ENCODE results near the gene DIP2B. TPM values are rescaled to one million over a fixed set of nuclear protein-coding genes. Genes with fewer than 3 reads are reported as not detected.

Gene DIP2B
- polyA plus RNA-seq, 1 donor from 2014 or later = 44.0 TPM

DNA sequence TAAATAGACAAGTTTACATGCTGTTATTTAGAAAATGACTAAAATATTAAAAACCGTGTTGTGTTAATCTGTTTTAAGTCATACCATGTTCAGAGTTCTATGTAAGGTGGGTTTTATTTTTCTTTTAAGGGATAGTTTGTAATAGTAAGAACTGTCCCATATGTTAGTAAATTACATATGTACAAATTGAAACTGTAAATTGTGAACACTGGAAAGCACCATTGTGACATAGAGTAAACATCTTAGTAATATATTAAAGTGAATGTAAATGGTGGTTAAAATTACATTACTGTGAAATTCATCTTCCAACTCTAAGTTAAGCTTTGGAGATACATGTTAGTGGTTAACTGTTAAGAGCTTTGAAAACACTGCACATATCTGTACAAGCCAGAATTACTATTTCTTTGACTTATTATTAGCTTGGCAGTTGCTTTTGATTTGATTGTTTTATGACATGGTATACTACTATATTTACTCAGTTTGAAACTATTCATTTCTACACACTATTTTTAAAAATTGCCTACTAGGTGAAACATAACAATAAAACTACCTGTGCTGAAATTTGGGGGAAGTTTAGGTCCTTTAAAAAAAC, 27.4 kb upstream of the DIP2B start:
- Histone ChIP-seq H3K27me3 (ENCODE audit: insufficient read depth, low read depth, low read length) (no peaks in the 10 kb centered on the region), H3K27ac (ENCODE audit: low read length) (no peak overlapping the region), H3K4me3 (ENCODE audit: low read length) (no peak overlapping the region), H3K9ac (ENCODE audit: low read length) (no peak overlapping the region), H4K20me1 (ENCODE audit: insufficient read depth) (no peaks in the 10 kb centered on the region), H2AFZ (ENCODE audit: low read depth, low read length) (no peak overlapping the region), H3K36me3 (ENCODE audit: insufficient read depth, low read length) (no peaks in the 10 kb centered on the region), H3K4me2 (ENCODE audit: low read length) (no peak overlapping the region), H3K79me2 (replicated peaks; ENCODE audit: insufficient read depth, low read length) (no peaks in the 10 kb centered on the region), H3K9me2 (ENCODE audit: insufficient read depth, low read length) (no peaks in the 10 kb centered on the region), H3K9me3 (ENCODE audit: low read length) (no peaks in the 10 kb centered on the region), H3F3A (ENCODE audit: insufficient read depth, low read length, poor library complexity, severe bottlenecking) (no peaks in the 10 kb centered on the region)
- no peak for TF ChIP-seq REST (IDR thresholded peaks at IDR 0.05; ENCODE audit: borderline replicate concordance)
- TF ChIP-seq CTCF (IDR thresholded peaks at IDR 0.05; ENCODE audit: poor library complexity, severe bottlenecking) = no peak
- no peak for TF ChIP-seq RAD21 (conservative IDR thresholded peaks at IDR 0.05)
- TF ChIP-seq SMC3 (conservative IDR thresholded peaks at IDR 0.05; ENCODE audit: poor library complexity) = no peak
- TF ChIP-seq POLR2AphosphoS5 (IDR thresholded peaks at IDR 0.05) = no peak
- no peak for TF ChIP-seq MXI1 (conservative IDR thresholded peaks at IDR 0.05; ENCODE audit: poor library complexity, severe bottlenecking)
- no peak for TF ChIP-seq EP300 (conservative IDR thresholded peaks at IDR 0.05; ENCODE audit: poor library complexity, severe bottlenecking)
- TF ChIP-seq EZH2 (IDR thresholded peaks at IDR 0.05; ENCODE audit: borderline replicate concordance, insufficient read depth, low read length, poor library complexity, severe bottlenecking) = no peak
- no peak for TF ChIP-seq TAF1 (IDR thresholded peaks at IDR 0.05; ENCODE audit: low read depth)

DNA sequence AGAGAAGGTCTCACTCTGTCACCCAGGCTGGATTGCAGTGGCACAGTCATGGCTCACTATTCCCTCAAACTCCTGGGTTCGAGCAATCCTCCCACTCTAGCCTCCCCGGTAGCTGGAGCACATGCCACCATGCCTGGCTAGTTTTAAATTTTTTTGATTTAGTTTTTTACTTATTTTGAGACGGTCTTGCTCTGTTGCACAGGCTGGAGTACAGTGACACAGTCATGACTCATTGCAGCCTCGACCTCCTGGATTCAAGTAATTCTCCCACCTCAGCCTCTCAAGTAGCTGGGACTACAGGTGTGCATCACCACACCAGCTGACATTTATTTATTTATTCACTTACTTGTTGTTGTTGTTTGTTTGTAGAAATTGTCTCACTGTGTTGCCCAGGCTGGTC, 22.2 kb upstream of the DIP2B start:
- Histone ChIP-seq H3K4me3 (ENCODE audit: low read length) (no peak overlapping the region), H3K27ac (ENCODE audit: low read length) (no peak overlapping the region), H3K36me3 (ENCODE audit: insufficient read depth, low read length) (no peaks in the 10 kb centered on the region), H3K9me2 (ENCODE audit: insufficient read depth, low read length) (no peaks in the 10 kb centered on the region), H3K79me2 (replicated peaks; ENCODE audit: insufficient read depth, low read length) (no peaks in the 10 kb centered on the region), H3K4me2 (ENCODE audit: low read length) (no peak overlapping the region), H2AFZ (ENCODE audit: low read depth, low read length) (no peak overlapping the region), H3F3A (ENCODE audit: insufficient read depth, low read length, poor library complexity, severe bottlenecking) (no peaks in the 10 kb centered on the region), H3K9ac (ENCODE audit: low read length) (no peak overlapping the region), H3K9me3 (ENCODE audit: low read length) (no peaks in the 10 kb centered on the region), H4K20me1 (ENCODE audit: insufficient read depth) (no peaks in the 10 kb centered on the region), H3K27me3 (ENCODE audit: insufficient read depth, low read depth, low read length) (no peaks in the 10 kb centered on the region)
- TF ChIP-seq SMC3 (conservative IDR thresholded peaks at IDR 0.05; ENCODE audit: poor library complexity) (no peak), REST (IDR thresholded peaks at IDR 0.05; ENCODE audit: borderline replicate concordance) (no peak), POLR2AphosphoS5 (IDR thresholded peaks at IDR 0.05) (no peak), TAF1 (IDR thresholded peaks at IDR 0.05; ENCODE audit: low read depth) (no peak), EP300 (conservative IDR thresholded peaks at IDR 0.05; ENCODE audit: poor library complexity, severe bottlenecking) (no peak), RAD21 (conservative IDR thresholded peaks at IDR 0.05) (no peak), CTCF (IDR thresholded peaks at IDR 0.05; ENCODE audit: poor library complexity, severe bottlenecking) (no peak), MXI1 (conservative IDR thresholded peaks at IDR 0.05; ENCODE audit: poor library complexity, severe bottlenecking) (no peak), EZH2 (IDR thresholded peaks at IDR 0.05; ENCODE audit: borderline replicate concordance, insufficient read depth, low read length, poor library complexity, severe bottlenecking) (no peak)

All from neural cell (in vitro differentiated cells).